ENCODE results near the gene BTBD16.

- TF ChIP-seq CTCF (IDR thresholded peaks at IDR 0.05) = no peak
- no peak for TF ChIP-seq EP300 (IDR thresholded peaks at IDR 0.05)
- no peak for TF ChIP-seq POLR2AphosphoS5 (IDR thresholded peaks at IDR 0.05)
- no peak for TF ChIP-seq POLR2A (IDR thresholded peaks at IDR 0.05)
Observed at GRCh38 chr10:122373108-122373507, 102.0 kb downstream of the BTBD16 start.

Data from sigmoid colon (tissue), 4 donors.